Right atrium auricular region (tissue), 2 donors: ENCODE measurements around the gene LMO4. TPM values are rescaled to one million over a fixed set of nuclear protein-coding genes. Genes with fewer than 3 reads are reported as not detected.

Source experiments
- DNase-seq: peaks from one replicate; pipeline ENCODE4 v3.0.0-alpha.2; 2019; ENCODE audit warnings: low spot score
- H3K27ac ChIP-seq, 2 donors: fragments of 200-600 bp; sonication (generic); 1 replicate in 1 of 2; 2 replicates in 1 of 2; pipeline ENCODE4 v1.5.1; 2016 to 2019
- H3K27me3 ChIP-seq, 2 donors: fragments of 200-600 bp; sonication (generic); one replicate each; pipeline versions ENCODE4 v1.5.1 to v1.6.0; 2017 to 2019
- H3K36me3 ChIP-seq: fragments of 200-600 bp; sonication (generic); one replicate; pipeline ENCODE4 v1.5.1; 2016
- H3K4me1 ChIP-seq, 2 donors: fragments of 200-600 bp; sonication (generic); one replicate each; pipeline versions ENCODE4 v1.5.1 to v1.6.0; 2017 to 2019
- H3K4me3 ChIP-seq, 2 donors: fragments of 200-600 bp; sonication (generic); 1 replicate in 1 of 2; 2 replicates in 1 of 2; pipeline ENCODE4 v1.5.1; 2017 to 2019; ENCODE audit warnings: mild to moderate bottlenecking in 1 of 2, moderate library complexity in 1 of 2
- H3K9me3 ChIP-seq, 2 donors: fragments of 200-600 bp; sonication (generic); one replicate each; pipeline ENCODE4 v1.5.1; 2019
- total RNA-seq, 2 donors: library from RNA; depleted of rRNA; stranded (reverse); fragments of >200 nt; gene quantifications; one replicate each; pipeline ENCODE4 v1.1.0, GENCODE V29; 2016
- TF ChIP-seq, protein P1 (sequence below), 2 donors: fragments of 200-600 bp; sonication (generic); IDR thresholded peaks; one replicate each; pipeline ENCODE4 v1.5.1; 2019; ENCODE audit warnings: antibody characterized with exemption in 2 of 2

LMO4 gene, protein sequence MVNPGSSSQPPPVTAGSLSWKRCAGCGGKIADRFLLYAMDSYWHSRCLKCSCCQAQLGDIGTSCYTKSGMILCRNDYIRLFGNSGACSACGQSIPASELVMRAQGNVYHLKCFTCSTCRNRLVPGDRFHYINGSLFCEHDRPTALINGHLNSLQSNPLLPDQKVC
- total RNA-seq, result 10 to 100 TPM; 32.7 to 47.7 TPM

- DNase-seq, result peak; percentile 99
- Histone ChIP-seq H3K9me3 (no peaks in the 10 kb centered on the region), H3K4me1 (peaks cover 0 to 22% of the 10 kb centered on the region in 2 donors), H3K27ac (peak within 1 kb of the TSS; percentile 97 to 99), H3K27me3 (no peaks in the 10 kb centered on the region), H3K4me3 (peak within 1 kb of the TSS; percentile 83 to 93), H3K36me3 (no peaks in the 10 kb centered on the region)
- TF ChIP-seq, protein P1, sequence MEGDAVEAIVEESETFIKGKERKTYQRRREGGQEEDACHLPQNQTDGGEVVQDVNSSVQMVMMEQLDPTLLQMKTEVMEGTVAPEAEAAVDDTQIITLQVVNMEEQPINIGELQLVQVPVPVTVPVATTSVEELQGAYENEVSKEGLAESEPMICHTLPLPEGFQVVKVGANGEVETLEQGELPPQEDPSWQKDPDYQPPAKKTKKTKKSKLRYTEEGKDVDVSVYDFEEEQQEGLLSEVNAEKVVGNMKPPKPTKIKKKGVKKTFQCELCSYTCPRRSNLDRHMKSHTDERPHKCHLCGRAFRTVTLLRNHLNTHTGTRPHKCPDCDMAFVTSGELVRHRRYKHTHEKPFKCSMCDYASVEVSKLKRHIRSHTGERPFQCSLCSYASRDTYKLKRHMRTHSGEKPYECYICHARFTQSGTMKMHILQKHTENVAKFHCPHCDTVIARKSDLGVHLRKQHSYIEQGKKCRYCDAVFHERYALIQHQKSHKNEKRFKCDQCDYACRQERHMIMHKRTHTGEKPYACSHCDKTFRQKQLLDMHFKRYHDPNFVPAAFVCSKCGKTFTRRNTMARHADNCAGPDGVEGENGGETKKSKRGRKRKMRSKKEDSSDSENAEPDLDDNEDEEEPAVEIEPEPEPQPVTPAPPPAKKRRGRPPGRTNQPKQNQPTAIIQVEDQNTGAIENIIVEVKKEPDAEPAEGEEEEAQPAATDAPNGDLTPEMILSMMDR (IDR thresholded peaks at IDR 0.05), result no peak
Measured at GRCh38 chr1:87328272-87329050, at the start of gene LMO4. Gene LMO4, plus strand, starts transcription at chr1:87328880. Its CDS starts 3,136 bp downstream, at chr1:87332016.

- Histone ChIP-seq H3K9me3 (no peaks in the 10 kb centered on the region), H3K27me3 (no peaks in the 10 kb centered on the region), H3K27ac (peak overlapping the region; percentile 31 to 58), H3K36me3 (no peaks in the 10 kb centered on the region), H3K4me1 (no peaks in the 10 kb centered on the region), H3K4me3 (no peak overlapping the region)
- DNase-seq, result no peak
- TF ChIP-seq, protein P1 (IDR thresholded peaks at IDR 0.05), result no peak
Measured at GRCh38 chr1:87279536-87279875, 49.2 kb upstream of the LMO4 start.

DNA sequence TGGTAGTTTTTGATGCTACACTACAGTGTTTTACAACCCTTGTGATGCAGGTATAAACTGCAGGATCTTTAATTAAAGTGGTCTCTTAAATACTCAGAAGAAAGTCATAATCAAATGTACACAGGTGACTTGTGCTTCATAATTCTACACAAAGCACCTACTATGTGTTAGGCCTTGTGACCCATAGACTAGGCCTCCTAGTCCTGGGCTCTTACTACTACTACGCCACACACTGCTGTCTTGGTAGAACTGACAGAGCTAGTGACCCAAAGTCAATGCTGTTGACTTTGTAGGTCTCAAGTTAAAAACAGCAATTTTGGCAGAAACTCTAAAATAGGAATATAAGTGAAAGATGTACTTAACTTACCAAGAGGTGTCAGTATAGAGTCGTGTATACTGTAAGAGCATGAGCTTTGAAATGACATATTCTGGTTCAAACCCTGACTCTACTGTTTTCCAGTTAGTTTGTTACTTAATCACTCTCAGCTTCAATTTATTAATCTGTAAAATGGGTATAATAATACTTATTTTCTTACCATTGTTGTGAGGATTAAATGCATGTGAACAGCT lies 48.6 kb upstream of the LMO4 start:
- Histone ChIP-seq H3K36me3 (no peaks in the 10 kb centered on the region), H3K27ac (peak overlapping the region; percentile 31 to 58), H3K9me3 (no peaks in the 10 kb centered on the region), H3K4me1 (no peaks in the 10 kb centered on the region), H3K4me3 (no peak overlapping the region), H3K27me3 (no peaks in the 10 kb centered on the region)
- TF ChIP-seq, protein P1 (IDR thresholded peaks at IDR 0.05), result no peak
- no peak for DNase-seq

DNA sequence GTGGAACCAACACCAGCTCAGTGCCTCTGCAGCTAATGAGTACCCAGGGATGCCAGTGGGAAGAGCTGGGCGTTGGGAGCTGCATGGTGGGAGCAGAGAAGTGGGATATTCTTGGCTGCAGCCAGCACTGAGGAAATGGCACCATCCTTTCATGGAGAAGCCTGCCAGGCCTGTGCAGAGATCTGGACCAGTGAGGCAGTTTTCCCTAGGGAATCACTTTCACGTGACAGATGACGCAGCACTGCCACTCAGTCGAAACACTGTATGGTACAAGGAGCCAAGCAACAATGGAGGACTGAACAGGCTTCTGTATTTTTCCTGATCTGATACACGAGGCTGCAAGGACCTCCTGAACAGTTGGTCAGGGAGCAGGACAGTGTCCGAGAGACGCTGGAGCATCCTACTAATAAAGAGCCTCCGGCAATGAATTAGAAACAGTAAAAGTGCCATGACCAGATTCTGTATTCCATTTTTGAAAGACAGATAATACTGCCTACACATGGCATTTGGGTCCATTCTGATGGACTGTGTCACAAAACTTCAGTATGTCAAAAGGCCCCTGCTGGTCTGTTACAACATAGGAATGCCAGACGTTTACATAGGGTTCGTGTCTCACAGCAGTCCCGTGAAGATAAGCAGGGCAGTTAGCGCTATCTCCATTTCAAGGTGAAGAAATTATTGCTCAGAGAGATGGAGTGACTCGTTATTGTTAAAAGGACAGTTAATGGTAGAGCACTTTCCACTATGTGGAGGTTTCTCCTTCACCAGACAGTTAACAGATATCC lies 44.0 kb upstream of the LMO4 start:
- Histone ChIP-seq H3K4me1 (no peaks in the 10 kb centered on the region), H3K9me3 (no peaks in the 10 kb centered on the region), H3K4me3 (no peak overlapping the region), H3K36me3 (no peaks in the 10 kb centered on the region), H3K27ac (no peak overlapping the region), H3K27me3 (no peaks in the 10 kb centered on the region)
- TF ChIP-seq, protein P1 (IDR thresholded peaks at IDR 0.05), result no peak
- no peak for DNase-seq

DNA sequence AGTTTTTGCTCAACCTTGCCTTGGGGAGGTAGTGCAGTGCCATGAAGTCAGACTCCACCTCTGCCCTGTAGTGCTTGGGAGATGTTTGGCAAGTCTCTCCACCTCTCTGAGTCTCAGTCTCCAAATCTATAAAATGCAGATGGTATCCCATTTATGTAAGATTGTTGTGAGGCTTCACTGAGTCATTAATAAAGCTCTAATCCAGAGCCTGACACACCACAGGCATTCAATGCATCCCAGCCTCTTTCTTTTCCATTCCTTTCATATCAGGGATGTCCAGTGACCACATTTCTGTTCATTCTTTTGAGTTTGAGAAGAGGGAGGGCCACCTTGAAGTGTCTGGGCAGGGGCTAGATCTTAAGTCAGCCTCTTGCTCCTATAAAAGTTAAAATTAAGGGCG lies 37.6 kb upstream of the LMO4 start:
- no peak overlapping the region for H3K27ac ChIP-seq
- no peaks in the 10 kb centered on the region for H3K36me3 ChIP-seq
- TF ChIP-seq, protein P1 (IDR thresholded peaks at IDR 0.05), result no peak
- H3K4me3 ChIP-seq, result no peak overlapping the region
- no peaks in the 10 kb centered on the region for H3K9me3 ChIP-seq
- no peaks in the 10 kb centered on the region for H3K4me1 ChIP-seq
- DNase-seq, result no peak
- H3K27me3 ChIP-seq, result no peaks in the 10 kb centered on the region
